Astrocyte of the spinal cord (primary cell): ENCODE measurements around the gene POU2F3.

Source experiments
- DNase-seq: peaks from one replicate; pipeline ENCODE4 v3.0.0; 2011; ENCODE audit warnings: low read depth, low spot score
- H3K4me3 ChIP-seq: 2 replicates; pipeline ENCODE4 v1.5.1; 2011; ENCODE audit warnings: low read depth, mild to moderate bottlenecking, low read length, moderate library complexity
- CTCF ChIP-seq: IDR thresholded peaks from 2 replicates; pipeline ENCODE4 v1.5.1; 2012; ENCODE audit warnings: low read depth, mild to moderate bottlenecking, low read length, inconsistent platforms
- in situ Hi-C: cut with HindIII; loops from 2 replicates; pipeline ENCODE4 v1.10.0; 2017; ENCODE audit warnings: low sequenced_read_pairs

POU2F3 gene

GRCh38 chr11:120209746-120210625, 30.0 kb upstream of the POU2F3 start:
- TF ChIP-seq CTCF: no peak
- in situ Hi-C loops: no loop called here
- H3K4me3 ChIP-seq: peak overlapping the region; percentile 63
- no peak for DNase-seq

DNA sequence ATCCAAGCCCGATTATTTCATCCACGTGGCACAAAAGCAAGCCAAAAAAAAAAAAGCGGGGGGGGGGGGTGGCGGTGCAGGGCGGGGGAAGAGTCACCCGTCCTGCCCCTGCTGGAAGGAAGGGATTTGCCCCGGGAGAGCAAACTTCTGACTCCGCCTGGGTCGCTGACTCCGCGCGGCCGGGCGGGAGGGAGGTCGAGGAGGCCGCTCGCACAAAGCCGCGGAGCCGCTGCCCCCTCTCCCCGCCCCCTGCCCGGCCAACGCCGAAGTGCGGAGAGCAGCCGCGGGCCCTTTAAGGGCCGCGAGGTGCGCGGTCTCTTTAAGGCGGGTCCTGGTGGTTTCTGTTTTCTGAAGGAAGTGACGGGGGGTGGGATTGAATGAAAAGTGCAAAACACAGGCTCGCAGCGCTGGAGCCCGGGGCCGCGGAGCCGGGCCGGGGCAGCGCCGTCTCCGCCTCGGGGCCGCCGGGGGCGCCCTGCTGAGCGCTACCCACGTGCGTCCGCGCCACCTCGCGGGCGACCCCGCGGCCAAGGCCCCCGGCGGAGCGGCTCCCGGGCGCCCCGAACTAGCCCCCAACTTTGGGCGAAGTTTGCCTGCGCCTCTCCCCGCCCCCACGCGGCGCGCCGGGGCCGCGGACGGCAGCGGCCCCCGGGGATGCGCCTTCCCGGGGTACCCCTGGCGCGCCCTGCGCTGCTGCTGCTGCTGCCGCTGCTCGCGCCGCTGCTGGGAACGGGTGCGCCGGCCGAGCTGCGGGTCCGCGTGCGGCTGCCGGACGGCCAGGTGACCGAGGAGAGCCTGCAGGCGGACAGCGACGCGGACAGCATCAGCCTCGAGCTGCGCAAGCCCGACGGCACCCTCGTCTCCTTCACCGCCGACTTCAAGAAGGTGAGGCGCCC, 29.1 kb upstream of the POU2F3 start, which contains the start of gene OAF:
Gene OAF (plus strand): TSS at position 407 of the 896 bp plus-strand sequence. CDS start 248 bp downstream, at position 655.
- peak within 1 kb of the TSS; percentile 63 for H3K4me3 ChIP-seq
- peak; percentile 3 for TF ChIP-seq CTCF
- in situ Hi-C loops: no loop called here
- peak; percentile 89 for DNase-seq

DNA sequence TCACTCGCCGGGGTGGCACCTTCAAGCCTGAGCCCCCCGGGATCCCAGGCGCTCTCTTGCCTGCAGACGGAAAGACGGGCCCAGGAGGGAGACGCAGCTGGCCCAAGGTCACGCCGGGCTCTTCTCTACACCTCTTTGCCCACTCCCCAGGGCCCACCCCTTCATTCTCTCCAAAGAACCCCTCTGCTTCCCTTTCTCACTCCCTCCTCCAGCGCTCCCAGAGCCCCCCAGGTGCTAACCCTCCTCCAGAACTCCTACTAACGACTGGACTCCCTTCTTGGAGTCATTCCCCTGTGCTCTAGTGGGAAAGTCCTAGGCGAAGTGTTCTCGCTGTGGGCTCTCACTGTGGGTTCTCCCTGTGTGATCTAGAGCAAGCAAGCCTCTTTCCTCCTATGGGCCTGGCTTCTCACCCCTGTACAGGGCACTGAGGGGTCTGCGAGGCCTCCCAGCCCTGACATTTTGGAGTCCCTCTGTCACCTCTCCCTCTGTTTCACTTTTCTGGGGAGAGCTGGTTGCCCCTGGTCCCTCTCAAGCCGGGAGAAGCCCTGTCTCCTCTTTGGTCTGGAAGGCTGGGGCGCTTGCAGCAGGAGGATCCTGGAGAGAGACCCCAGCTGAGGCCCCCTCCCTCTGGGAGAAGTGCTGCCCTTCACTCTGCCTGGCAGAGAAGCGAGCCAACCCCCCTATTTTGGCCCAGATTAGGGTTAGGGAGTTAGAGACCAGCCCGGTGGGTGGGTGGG, 28.2 kb upstream of the POU2F3 start:
- peak overlapping the region; percentile 63 for H3K4me3 ChIP-seq
- in situ Hi-C loops: no loop called here
- no peak for TF ChIP-seq CTCF
- DNase-seq: no peak

DNA sequence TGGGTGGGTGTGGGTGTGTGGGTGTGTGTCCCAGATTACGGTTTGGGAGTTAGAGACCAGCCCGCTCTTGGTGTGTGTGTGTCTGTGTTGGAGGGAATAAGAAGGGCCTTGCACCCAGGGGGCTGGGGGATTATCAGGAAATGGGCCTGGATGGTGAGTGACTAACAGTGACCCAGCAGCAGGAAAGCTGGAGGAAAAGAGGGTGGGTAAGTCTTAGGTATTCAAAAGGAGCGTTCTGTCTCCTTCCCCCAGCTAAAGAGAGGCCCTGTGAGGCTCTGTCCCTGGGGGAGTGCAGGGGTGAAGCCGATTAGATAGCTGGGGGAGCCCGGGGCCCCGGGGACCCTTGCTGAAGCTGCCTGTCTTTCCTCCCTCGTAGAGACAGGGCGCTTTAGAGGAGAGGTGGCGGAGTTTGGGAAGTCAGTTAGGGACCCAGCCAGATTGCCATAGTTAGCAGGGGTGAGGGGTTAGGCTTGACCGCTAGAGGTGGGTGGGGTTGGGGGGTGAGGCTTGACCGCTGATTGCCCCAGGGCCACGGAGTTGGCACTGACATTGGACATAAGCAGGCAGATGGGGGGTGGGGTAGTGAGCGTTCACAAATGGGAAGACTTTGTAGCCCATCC, 27.6 kb upstream of the POU2F3 start:
- H3K4me3 ChIP-seq: peak overlapping the region; percentile 63
- no peak for TF ChIP-seq CTCF
- no peak for DNase-seq
- in situ Hi-C loops: no loop called here

- in situ Hi-C loops: no loop called here
- TF ChIP-seq CTCF: no peak
- DNase-seq: no peak
- peak overlapping the region; percentile 63 for H3K4me3 ChIP-seq
Measured at GRCh38 chr11:120212926-120213325, 27.0 kb upstream of the POU2F3 start.
